HTR-8/SVneo (cell line): Measurements from ENCODE around the gene MAML2.
A peak's percentile ranks its signal among the peaks of the same experiment; 100 is the strongest.

Experiments
- DNase-seq: peaks from one replicate; pipeline ENCODE4 v3.0.0; 2011; ENCODE audit warnings: low spot score, mixed read lengths; ENCODE audit not compliant: insufficient read length
- FAIRE-seq: peaks from 2 replicates; lab custom pipeline; 2011; peaks lifted over from hg19 to GRCh38; lab: Jason Lieb, UNC

MAML2 gene

DNA sequence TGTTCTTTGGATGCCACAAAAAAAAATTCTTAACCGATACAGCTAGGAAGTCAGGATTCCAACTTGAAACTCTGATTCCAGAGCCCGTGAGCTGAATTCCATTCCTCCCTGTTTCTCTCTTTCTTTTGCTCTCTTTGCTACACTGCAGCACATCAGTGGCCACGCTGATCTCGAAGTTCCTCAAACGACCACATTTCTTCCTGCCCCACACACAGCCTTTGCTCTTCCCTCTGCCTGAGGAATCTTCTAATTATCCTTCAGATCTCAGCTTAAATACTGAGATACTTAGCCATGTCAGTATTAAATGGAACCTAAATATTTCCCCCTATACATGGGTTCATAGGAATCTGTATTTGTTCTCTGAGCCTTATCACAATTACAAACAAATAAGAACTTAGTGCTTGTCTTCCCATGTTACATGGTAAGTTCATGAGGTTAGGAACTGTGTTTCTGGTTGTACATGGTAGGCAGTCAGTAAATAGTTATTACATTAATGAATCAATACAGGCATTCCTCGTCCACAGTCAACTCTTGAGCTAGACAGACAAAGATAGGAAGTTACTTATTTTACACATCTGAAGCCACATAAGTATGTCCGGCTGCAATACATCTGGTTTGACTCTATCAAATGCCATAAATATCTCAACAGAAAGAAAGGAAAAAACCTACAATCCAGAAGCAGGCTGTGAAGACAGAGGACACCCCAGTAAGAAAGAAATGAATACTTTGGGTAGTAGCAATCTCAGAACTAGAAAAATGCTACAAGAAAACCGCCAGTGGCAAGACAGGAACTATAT, 86.6 kb downstream of the MAML2 start:
- DNase-seq = no peak
- FAIRE-seq = no peak

DNA sequence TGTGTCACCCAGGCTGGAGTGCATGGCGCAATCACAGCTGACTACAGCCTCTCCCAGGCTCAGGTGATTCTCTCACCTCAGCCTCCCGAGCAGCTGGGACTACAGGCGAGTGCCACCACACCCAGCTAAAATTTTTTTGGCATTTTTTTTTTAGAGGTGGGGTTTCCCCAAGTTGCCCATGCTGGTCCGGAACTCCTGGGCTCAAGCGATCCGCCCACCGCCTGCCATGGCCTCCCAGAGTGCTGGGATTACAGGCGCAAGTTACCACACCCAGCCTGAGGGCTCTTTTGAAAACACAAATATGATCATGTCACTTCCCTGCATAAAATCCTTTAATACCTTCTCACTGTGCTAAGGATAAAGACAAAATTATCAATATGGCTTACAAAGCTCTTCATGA, 88.1 kb downstream of the MAML2 start:
- DNase-seq (no peak), FAIRE-seq (no peak)

DNA sequence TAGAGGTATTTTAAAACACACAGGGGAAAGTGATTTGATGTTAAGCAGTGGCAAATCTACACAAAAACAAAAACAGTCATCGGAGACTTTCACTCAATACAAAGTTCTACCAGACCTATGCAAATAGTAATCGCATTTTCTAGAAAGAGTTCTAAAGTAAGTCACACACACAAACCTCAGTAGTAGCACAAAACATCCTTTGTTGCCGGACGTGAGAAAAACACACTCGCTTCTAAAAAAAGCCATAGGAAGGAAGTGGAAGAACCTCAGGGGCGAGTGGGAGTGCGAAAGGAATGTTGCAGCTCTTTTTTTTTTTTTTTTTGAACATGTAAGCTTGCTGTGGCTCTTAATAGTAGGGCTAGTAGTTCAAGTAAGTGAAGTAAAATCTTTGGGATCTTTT, 88.9 kb downstream of the MAML2 start:
- peak; percentile 39 for DNase-seq
- no peak for FAIRE-seq

DNA sequence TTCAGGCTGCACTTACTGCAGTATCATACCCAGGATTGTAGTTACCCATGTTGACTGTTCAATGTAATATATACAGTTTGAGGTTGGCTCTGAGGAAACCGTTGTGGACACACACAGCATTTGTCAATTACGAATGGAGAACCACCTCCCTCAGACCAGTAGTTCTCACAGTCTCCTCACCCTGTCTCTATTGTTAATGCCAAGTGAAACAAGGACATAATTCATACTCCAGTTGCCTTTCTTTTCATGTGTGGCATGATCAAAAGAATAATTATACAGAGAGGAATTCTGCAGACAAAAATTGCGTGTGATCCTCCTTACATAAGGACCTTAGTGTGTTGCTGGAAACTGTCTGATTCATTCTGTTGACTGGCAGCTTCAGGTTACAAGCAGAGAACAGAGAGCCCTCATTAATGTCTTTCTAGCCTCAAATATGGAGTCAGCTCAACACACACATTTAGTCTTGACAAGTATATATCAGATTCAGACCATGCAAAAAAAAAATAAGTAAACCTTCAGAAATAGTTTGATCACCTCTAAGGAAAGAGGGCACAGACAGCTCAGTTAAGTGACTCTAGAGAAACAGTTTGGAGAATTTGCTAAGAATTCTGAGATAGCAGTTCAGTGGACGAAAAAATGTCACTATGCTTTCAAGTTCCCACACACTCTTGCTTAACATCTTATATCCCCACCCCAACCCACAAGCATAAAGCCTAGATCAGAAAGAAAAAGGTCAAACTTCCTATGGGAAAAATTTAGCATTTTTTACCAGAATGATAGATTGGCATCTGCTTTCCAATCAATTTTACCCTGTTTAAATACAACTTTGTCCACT, 96.1 kb downstream of the MAML2 start:
- FAIRE-seq (no peak), DNase-seq (peak; percentile 50)

DNA sequence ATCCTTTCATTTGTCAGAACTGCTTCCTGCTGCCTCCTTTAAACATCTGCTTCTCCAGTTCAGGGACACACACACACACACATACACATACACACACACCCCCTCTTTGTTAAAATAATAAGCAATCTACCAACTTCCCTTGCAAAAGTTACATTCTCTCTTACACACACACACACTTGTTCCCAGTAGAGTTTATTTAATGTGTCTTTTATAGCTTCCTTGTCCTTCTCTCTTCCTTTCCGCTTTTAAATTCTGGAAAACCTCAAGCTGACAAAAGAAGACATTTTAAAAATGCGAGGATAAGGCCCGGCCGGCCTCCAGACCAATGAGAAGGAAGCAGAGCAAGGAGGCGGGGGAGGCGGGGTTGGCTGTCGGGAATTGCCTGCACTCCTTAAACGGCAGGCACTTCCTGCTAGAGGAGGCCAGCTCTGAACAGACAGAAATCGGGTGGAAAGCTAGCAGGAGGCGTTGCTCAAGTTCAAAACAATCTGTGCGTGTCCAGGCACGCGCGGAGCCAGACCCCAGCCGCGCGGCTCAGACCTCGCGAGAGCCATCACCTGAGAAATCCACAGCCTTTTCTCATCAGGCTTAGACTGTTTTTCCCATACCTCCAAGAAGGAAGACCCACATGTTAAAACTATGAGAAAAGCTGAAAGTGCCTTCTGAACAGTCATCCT, 99.9 kb downstream of the MAML2 start:
- FAIRE-seq = peak; percentile 95
- peak; percentile 96 for DNase-seq

DNA sequence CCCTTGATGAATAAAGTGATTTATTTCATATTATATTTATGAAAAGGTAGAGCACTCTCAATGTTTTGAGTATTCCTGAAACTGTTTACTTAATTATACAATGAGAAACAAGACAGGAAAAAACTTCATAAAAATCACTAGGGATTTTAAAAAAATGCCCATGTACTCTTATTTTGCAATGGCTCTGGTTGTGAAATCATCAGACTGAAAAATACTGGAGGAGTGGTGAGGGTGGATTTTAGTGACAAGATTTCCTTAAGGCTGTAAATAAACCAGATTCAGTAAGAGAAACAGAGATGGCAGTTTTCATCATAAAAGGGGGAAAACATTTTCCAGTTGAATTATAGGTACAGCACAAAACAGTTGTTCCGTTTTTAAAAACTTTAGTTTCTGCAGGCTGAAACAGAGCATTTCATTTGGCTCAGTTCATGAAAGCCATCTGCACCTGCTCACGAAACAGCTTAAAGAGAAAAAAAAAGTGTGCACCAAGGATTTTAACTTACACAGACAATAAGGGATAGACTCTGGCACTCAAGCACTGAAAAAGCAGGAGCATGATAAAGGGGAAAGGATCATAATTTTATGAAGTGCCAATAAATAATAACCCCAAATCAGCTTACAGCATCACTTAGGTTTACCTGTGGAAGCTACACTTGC, 100.7 kb downstream of the MAML2 start:
- DNase-seq (no peak), FAIRE-seq (no peak)

DNA sequence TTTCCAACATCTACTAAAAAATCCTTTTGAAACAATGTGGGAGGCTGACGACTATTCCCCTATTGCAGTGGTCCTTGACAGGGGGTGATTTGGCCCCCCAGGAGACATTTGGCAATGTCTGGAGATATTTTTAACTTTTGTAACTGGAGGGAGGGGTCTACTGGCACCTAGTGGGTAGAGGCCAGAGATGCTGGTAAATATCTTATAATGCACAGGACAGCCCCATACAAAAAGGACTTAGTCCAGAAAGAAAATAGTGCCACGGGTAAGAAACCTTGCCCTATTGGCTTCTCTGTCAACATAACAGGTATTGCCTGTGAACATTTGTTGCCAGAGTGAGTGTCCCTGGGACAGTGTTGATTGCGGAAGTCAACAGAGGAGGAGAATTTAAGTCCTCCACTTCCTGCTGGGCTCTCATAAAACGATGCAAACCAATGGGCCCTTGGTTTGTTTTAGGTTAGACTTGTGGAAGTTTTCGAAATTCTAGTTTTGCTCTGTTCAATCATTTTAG, 101.6 kb downstream of the MAML2 start:
- no peak for DNase-seq
- no peak for FAIRE-seq

DNA sequence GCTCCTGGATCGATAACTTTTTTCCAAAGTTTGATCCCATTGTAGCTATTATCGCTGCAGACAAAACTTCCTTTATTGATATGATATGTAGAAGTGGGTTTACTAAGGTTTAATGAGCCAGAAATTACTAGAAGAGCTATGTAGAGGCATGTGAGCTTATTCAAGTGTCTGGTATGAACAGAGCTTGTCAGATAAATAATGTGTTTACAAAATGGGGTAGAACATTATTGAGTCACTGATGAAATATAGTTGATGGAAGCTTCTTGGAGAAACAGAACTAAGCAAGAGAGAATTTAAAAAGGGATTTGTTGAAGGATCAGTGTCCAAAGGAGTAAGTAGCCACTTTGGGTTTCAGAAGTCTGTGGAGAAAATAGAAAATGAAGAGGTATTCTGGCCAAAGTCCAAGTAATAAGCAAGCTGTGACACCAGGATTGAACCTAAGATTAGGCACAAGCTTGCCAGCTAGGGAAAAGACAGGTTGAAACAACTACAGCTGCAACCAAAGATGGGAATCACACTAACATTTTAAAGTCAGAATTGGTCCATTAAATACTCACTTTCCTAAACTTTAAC, 104.3 kb downstream of the MAML2 start:
- no peak for DNase-seq
- FAIRE-seq = no peak

DNA sequence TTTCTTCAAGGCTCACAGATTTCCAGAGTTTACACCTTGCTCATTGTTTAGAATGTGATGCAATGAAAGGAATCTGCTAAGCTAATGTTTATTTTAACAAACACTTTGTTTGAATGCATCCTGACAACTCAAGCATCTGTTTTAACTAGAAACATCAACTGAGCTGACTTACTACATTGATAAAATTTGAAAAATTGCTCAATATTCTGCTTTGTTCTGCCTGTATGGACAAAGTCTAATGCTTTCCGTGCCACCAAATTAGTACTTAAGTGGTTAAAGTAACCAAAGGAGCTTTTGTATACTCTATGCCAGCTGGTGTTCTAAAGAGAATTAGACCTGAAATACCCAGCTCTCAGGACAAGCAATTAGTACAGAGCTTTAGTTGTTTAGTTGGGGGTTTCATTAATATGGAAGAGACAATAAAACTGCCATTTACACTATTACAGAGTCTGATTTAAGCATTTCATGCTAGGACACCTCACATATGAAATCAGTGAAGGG, 105.2 kb downstream of the MAML2 start:
- no peak for FAIRE-seq
- DNase-seq = no peak

DNA sequence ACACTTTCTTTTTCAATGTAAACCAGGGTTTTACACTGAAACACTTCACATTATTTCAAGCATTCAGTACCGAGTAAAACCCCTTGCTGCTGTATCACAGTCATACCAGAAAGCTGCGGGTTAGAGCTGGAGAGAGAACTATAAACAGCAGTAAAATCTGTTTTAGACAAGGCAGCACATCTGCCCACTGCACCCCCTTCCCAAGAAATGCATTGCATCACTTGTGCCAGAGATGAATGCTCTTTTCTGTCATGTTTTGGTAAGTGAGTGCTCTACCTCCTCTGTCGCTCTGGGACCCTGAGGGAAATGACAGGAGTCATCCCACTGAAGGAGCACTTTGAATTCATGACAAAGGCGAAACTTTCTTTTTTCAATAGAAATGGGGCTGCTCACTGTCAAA, 107.2 kb downstream of the MAML2 start:
- DNase-seq (no peak), FAIRE-seq (no peak)

DNA sequence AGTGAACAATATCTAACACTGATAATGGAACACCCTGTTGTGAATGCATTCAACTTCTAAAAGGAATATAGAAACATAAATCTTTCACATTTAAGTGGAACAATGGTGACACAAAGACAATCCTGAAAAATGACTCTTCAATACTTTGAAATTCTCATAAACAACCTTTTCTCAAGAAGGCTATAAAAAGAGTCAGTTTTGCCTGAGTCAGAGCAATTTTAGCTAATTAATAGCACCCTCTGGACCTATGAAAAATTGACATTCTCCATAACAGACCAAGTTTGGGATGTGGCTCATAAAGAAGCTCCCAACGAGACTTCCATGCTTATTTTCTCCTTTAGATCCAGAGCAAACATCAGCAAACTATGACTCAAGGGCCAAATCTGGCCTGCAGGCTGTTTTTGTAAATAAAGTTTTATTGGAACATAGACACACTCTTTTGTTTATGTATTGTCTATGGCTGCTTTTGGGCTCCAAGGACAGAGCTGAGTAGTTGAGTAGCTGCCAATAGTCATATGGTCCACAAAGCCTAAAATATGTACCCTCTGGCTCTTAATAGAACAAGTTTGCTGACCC, 108.0 kb downstream of the MAML2 start:
- FAIRE-seq = no peak
- no peak for DNase-seq

DNA sequence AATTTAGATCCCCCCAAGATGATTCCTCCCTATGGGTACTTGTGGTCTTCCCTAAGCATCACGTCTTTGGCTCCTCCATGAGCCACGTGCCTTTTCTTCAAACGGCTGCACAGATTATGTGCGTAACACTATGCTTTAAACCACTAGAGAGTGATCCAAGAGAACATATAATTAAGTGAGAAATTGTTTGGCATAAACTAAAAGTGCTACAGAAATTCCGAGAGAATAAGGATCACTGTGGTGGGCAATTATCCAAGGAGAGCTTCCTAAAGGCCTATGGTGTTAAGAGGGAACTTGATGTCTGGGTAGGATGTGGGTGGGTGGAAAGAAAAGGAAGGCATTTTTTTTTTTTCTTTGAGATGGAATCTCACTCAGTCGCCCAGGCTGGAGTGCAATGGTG, 110.9 kb downstream of the MAML2 start:
- no peak for FAIRE-seq
- no peak for DNase-seq

DNA sequence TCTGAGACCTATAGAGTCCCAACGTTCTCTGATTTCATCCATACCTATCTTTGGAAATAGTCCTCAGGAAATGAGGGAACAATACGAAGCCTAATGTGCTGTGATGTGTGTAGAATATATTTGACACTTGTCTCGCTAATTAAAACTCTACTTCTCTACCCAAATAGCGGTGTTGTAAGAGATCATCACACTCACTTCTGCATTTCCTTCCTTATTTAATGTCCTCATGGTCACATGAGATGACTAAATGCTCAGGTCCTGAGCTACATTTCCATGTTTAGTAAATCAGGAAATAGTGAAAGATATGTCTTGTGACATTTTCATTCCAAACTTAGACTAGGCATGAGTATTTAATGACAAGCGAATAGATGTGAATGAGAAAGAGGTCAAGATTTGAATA, 112.3 kb downstream of the MAML2 start:
- no peak for DNase-seq
- FAIRE-seq = peak; percentile 88

DNA sequence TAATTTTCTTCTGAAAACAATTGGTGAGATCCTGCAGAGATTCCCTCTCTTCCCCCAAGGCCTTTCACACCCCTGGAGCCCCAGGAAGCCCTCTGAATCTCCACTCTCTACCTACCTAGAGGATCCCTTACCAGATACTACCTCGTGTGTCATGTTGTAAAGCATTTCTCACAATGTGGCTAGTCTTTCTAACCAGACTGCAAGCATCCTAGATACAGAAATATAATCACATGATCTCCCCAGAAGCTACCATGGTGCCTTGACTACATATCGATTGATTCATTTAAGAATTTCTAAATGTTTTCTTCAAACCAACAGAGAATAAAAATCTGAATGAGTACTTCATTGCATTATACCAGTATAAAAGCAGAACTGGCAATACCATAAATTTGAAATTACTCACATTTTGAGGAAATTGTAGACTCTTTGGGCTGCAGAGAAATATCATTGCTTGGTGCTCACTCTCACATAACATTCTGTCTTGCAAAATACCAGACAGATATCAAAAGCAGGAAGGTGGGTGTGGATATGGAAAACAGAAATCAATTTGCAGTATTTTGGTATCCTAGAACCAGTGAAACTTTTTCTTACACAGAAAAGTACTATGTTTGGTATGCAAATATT, 113.5 kb downstream of the MAML2 start:
- DNase-seq (no peak), FAIRE-seq (peak; percentile 58)

DNA sequence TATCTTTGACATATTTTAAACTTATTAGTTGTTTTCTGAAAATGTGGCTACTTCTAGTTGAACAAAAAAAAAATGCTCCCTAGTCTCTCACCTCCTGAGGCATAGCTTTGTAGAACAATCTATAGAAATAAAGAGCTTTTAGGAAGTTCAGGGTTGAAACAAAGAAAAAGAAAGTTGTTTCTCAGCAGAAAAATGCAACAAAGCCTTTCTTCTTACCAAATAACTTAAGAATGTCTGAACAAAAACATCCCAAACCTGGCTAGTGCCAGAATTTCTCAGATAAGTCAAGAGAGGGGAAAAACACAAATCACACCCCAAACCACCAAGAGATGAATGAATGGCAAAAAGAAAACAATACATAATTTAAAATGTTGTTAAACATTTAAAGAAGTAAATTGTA, 114.1 kb downstream of the MAML2 start:
- FAIRE-seq (no peak), DNase-seq (no peak)

DNA sequence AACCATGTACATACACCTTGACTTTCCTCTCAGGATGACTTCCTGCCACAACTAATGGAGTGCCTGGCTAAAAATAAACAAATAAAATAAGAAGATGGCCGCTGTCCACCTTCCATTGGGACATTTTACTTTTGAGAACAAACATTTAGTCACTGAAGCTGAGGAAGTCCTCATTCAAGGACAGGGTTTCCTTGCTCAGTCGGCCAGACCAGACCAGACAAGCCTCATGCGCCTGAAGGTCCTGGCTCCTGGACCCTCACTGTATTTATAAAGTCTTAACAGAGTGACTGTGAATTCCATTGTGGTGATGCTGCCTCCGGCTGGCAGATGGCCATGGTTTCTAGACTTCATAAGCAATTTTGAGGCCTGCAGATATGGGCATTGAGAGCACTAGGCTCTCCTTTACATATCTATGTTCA, 114.5 kb downstream of the MAML2 start:
- peak; percentile 85 for FAIRE-seq
- peak; percentile 79 for DNase-seq

DNA sequence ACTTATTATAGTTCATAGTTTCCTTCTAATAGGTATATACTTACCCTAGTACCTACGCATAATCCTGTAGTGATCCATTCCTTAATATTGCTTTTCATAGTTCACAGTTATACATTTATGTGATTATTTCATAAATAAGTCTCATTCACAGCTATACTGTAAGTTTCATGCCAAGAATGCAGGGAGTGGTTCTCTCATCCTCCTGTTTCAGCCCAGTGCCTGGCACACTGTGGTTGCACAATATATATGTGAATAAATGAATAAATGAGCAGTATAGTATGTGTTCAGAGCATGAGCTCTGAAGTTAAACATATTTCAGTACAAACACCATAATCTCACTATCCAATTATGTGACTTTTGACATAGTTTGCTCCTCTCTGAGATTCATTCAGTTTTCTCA, 115.8 kb downstream of the MAML2 start:
- no peak for DNase-seq
- no peak for FAIRE-seq

DNA sequence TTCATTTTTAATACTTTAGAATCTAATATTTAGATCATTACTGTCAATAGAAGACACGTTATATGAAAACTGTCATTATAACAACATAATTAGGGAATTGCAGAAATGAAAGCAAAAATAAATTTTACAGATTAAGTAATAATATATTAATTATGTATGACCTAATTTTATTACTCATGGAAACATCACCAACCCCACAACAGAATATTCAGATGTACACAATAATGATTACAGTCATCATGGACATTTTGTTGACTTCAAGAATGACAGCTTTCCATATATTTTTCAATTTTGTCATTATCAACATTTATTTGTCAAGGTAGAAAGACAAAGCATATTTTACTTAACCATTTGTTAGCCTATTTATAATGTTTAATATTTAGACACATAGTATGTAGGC, 119.9 kb downstream of the MAML2 start:
- FAIRE-seq (no peak), DNase-seq (no peak)

DNA sequence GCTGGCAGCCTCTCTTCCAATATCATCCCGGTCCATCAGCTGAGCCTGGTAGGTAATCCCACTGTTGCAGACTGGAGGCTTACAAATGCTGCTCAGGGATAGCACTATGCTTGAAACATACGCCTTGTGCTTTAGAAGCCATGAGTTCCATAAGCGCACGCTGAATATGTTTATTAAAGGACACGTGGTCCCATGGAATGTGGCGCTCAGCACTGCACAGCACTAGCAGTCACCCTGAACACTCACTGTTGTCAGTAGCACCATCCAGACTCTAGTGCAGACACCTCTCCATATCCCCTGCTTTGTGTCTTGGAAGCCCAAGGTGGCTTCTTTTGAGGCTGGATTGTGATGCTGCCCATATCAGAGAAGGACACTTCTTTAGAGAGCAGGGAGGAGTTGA, 120.9 kb downstream of the MAML2 start:
- DNase-seq (no peak), FAIRE-seq (no peak)
